ENCODE measurements around the gene SYNGR1.

SYNGR1 gene

GRCh38 chr22:39368461-39368911 lies 18.7 kb downstream of the SYNGR1 start:
- DNase-seq = peak in 1 of 56 donors; percentile 12

GRCh38 chr22:39369186-39369585 lies 19.4 kb downstream of the SYNGR1 start:
- no peak for DNase-seq

- no peak for DNase-seq
Measured at GRCh38 chr22:39369586-39369985, 19.8 kb downstream of the SYNGR1 start.

GRCh38 chr22:39371732-39372131 lies 21.9 kb downstream of the SYNGR1 start:
- DNase-seq = no peak

GRCh38 chr22:39374191-39374590 lies 24.4 kb downstream of the SYNGR1 start:
- DNase-seq = no peak

- DNase-seq = no peak
Measured at GRCh38 chr22:39374801-39375200, 25.0 kb downstream of the SYNGR1 start.

- no peak for DNase-seq
Measured at GRCh38 chr22:39375646-39376045, 25.9 kb downstream of the SYNGR1 start.

- DNase-seq = no peak
Measured at GRCh38 chr22:39379756-39380730, 30.3 kb downstream of the SYNGR1 start.

GRCh38 chr22:39381009-39381755 lies 31.4 kb downstream of the SYNGR1 start:
- DNase-seq = no peak

GRCh38 chr22:39381930-39382329 lies 32.1 kb downstream of the SYNGR1 start:
- no peak for DNase-seq

GRCh38 chr22:39382410-39382809 lies 32.6 kb downstream of the SYNGR1 start:
- DNase-seq = no peak

GRCh38 chr22:39383841-39384625 lies 34.2 kb downstream of the SYNGR1 start:
- DNase-seq = peak in 3 of 56 donors; percentile 4 to 35 (median 11)

GRCh38 chr22:39384750-39385480 lies 35.1 kb downstream of the SYNGR1 start:
- DNase-seq = peak in 4 of 56 donors; percentile 11 to 20 (median 14)

- peak in 45 of 56 donors; percentile 9 to 79 (median 45) for DNase-seq
Measured at GRCh38 chr22:39388261-39389011, 38.6 kb downstream of the SYNGR1 start.

- DNase-seq = no peak
Measured at GRCh38 chr22:39389420-39389819, 39.6 kb downstream of the SYNGR1 start.

- DNase-seq = no peak
Measured at GRCh38 chr22:39392341-39392948, 42.7 kb downstream of the SYNGR1 start.

- no peak for DNase-seq
Measured at GRCh38 chr22:39395936-39396796, 46.4 kb downstream of the SYNGR1 start.

GRCh38 chr22:39396797-39397195 lies 47.0 kb downstream of the SYNGR1 start:
- DNase-seq = no peak

- no peak for DNase-seq
Measured at GRCh38 chr22:39401301-39401631, 51.5 kb downstream of the SYNGR1 start.

Measured in nucleus accumbens (tissue), 56 donors.